Left ventricle myocardium inferior (tissue), 1 donor: Measurements from ENCODE around the gene RNF222. TPM values are rescaled to one million over a fixed set of nuclear protein-coding genes. Genes with fewer than 3 reads are reported as not detected.
A peak's percentile ranks its signal among the peaks of the same experiment; 100 is the strongest.

Experiments used
- DNase-seq: peaks from one replicate; pipeline ENCODE4 v3.0.0-alpha.2; 2020
- H3K27ac ChIP-seq: fragments of 200-600 bp; replicated peaks from 2 replicates; pipeline ENCODE4 v1.8.0; 2021
- H3K27me3 ChIP-seq: fragments of 200-600 bp; 2 replicates; pipeline ENCODE4 v1.8.0; 2021; ENCODE audit warnings: low read depth
- H3K36me3 ChIP-seq: fragments of 200-600 bp; 2 replicates; pipeline ENCODE4 v1.8.0; 2021
- H3K4me1 ChIP-seq: fragments of 200-600 bp; 2 replicates; pipeline ENCODE4 v1.8.0; 2021
- H3K4me3 ChIP-seq: fragments of 200-600 bp; 2 replicates; pipeline ENCODE4 v1.8.0; 2021; ENCODE audit warnings: mild to moderate bottlenecking, moderate library complexity
- H3K9me3 ChIP-seq: fragments of 200-600 bp; replicated peaks from 2 replicates; pipeline ENCODE4 v1.8.0; 2021
- CTCF ChIP-seq: fragments of 200-600 bp; IDR thresholded peaks from 2 replicates; pipeline ENCODE4 v1.8.0; 2021; ENCODE audit warnings: antibody characterized with exemption, mild to moderate bottlenecking, borderline replicate concordance
- intact Hi-C: fragments of 100-400 bp; cut with micrococcal nuclease; formaldehyde crosslinking; loops from one replicate; pipeline ENCODE4 v1.11.0; 2022
- total RNA-seq: library from RNA; stranded (reverse); fragmentation: NEBNext Ultra II Directional; extraction: Animal tissue kit (Norgen Biotek cat#: 25700); gene quantifications from one replicate; pipeline ENCODE4 v1.2.1, GENCODE V29; 2021
- donor health status: DM: no; HTN: yes; CAD: no; lungs with severe emphysema.

The RNF222 gene
- total RNA-seq, 1 donor from 2014 or later: not detected

GRCh38 chr17:8420041-8420934, 22.7 kb upstream of the RNF222 start:
- Histone ChIP-seq H3K27me3 (peaks cover 9% of the 10 kb centered on the region), H3K4me3 (no peak overlapping the region), H3K9me3 (peaks cover 7% of the 10 kb centered on the region), H3K36me3 (no peaks in the 10 kb centered on the region), H3K4me1 (peaks cover 17% of the 10 kb centered on the region), H3K27ac (peak overlapping the region; percentile 63)
- TF ChIP-seq CTCF: no peak
- intact Hi-C loops: no loop called here
- peak; percentile 47 for DNase-seq

GRCh38 chr17:8419305-8419704, 21.7 kb upstream of the RNF222 start:
- intact Hi-C loops: loop anchor here (10.0 kb wide), 1 partner anchor 325 kb away; the partner anchor contains the start of gene CCDC42

GRCh38 chr17:8418471-8418870, 20.8 kb upstream of the RNF222 start:
- Histone ChIP-seq H3K4me1 (peaks cover 17% of the 10 kb centered on the region), H3K27me3 (peaks cover 11% of the 10 kb centered on the region), H3K9me3 (no peaks in the 10 kb centered on the region), H3K27ac (no peak overlapping the region), H3K36me3 (no peaks in the 10 kb centered on the region), H3K4me3 (no peak overlapping the region)
- no peak for DNase-seq
- no peak for TF ChIP-seq CTCF
- intact Hi-C loops: loop anchor here (10.0 kb wide), 1 partner anchor 326 kb away; the partner anchor contains the start of gene CCDC42

More at GRCh38 chr17:8419305-8419704, 21.7 kb upstream of the RNF222 start:
- Histone ChIP-seq H3K27ac (no peak overlapping the region), H3K4me1 (peaks cover 17% of the 10 kb centered on the region), H3K4me3 (no peak overlapping the region), H3K36me3 (no peaks in the 10 kb centered on the region), H3K9me3 (peaks cover 6% of the 10 kb centered on the region), H3K27me3 (peaks cover 11% of the 10 kb centered on the region)
- DNase-seq: no peak
- no peak for TF ChIP-seq CTCF

GRCh38 chr17:8417806-8418205, 20.2 kb upstream of the RNF222 start:
- intact Hi-C loops: loop anchor here (10.0 kb wide), 1 partner anchor 327 kb away; the partner anchor contains the start of gene CCDC42
- Histone ChIP-seq H3K27me3 (peaks cover 11% of the 10 kb centered on the region), H3K4me1 (peaks cover 17% of the 10 kb centered on the region), H3K27ac (no peak overlapping the region), H3K4me3 (no peak overlapping the region), H3K36me3 (no peaks in the 10 kb centered on the region), H3K9me3 (no peaks in the 10 kb centered on the region)
- TF ChIP-seq CTCF: no peak
- DNase-seq: no peak

- DNase-seq: no peak
- no peak overlapping the region for H3K4me3 ChIP-seq
- intact Hi-C loops: loop anchor here (10.0 kb wide), 1 partner anchor 331 kb away; the partner anchor contains the start of gene CCDC42
- TF ChIP-seq CTCF: no peak
- peaks cover 11% of the 10 kb centered on the region for H3K27me3 ChIP-seq
- no peaks in the 10 kb centered on the region for H3K9me3 ChIP-seq
- H3K36me3 ChIP-seq: no peaks in the 10 kb centered on the region
- no peak overlapping the region for H3K27ac ChIP-seq
- H3K4me1 ChIP-seq: peaks cover 4% of the 10 kb centered on the region
These were observed 16.3 kb upstream of the RNF222 start for GRCh38 chr17:8413938-8414337.
